Neural progenitor cell (in vitro differentiated cells): Measurements from ENCODE around the gene F8A3.

Experiments
- CTCF ChIP-seq: fragments of 200-600 bp; sonication (generic); IDR thresholded peaks from 2 replicates; pipeline ENCODE4 v1.5.1; 2017; ENCODE audit warnings: antibody characterized with exemption, mild to moderate bottlenecking
- EZH2 ChIP-seq: fragments of 200-600 bp; sonication (generic); IDR thresholded peaks from 2 replicates; pipeline ENCODE4 v1.6.1; 2017; ENCODE audit warnings: antibody characterized with exemption, mild to moderate bottlenecking, moderate library complexity

- TF ChIP-seq CTCF (no peak), EZH2 (no peak)
Measured at GRCh38 chrX:155441097-155441496, 17.3 kb downstream of the F8A3 start.
